Activated CD8-positive, alpha-beta memory T cell treated with anti-CD3 and anti-CD28 coated beads for 1 hour (primary cell): Measurements from ENCODE around the gene TRMT5.

Experiments
- DNase-seq, 2 donors: peaks; one replicate each; pipeline ENCODE4 v3.0.0-alpha.2; 2020; ENCODE audit warnings: low read depth in 1 of 2; ENCODE audit errors: extremely low read depth in 1 of 2

Gene TRMT5

GRCh38 chr14:60968099-60968498 lies 12.8 kb downstream of the TRMT5 start:
- DNase-seq, result no peak

- no peak for DNase-seq
Observed at GRCh38 chr14:60965402-60965801, 15.5 kb downstream of the TRMT5 start.

GRCh38 chr14:60964904-60965303 lies 16.0 kb downstream of the TRMT5 start:
- DNase-seq, result no peak

GRCh38 chr14:60963761-60964160 lies 17.1 kb downstream of the TRMT5 start:
- no peak for DNase-seq

- DNase-seq, result no peak
Observed at GRCh38 chr14:60958146-60958545, 22.7 kb downstream of the TRMT5 start.

GRCh38 chr14:60956632-60957031 lies 24.2 kb downstream of the TRMT5 start:
- DNase-seq, result no peak

GRCh38 chr14:60956202-60956601 lies 24.7 kb downstream of the TRMT5 start:
- no peak for DNase-seq

GRCh38 chr14:60951776-60952435 lies 29.0 kb downstream of the TRMT5 start:
- DNase-seq, result no peak

GRCh38 chr14:60946773-60947172 lies 34.1 kb downstream of the TRMT5 start:
- DNase-seq, result no peak

GRCh38 chr14:60945984-60946383 lies 34.9 kb downstream of the TRMT5 start:
- DNase-seq, result no peak

- no peak for DNase-seq
Observed at GRCh38 chr14:60944204-60944603, 36.7 kb downstream of the TRMT5 start.

- no peak for DNase-seq
Observed at GRCh38 chr14:60943637-60944032, 37.2 kb downstream of the TRMT5 start.

GRCh38 chr14:60935319-60935718 lies 45.6 kb downstream of the TRMT5 start:
- no peak for DNase-seq

GRCh38 chr14:60933920-60934655 lies 46.8 kb downstream of the TRMT5 start:
- DNase-seq, result no peak

- no peak for DNase-seq
Observed at GRCh38 chr14:60931218-60931617, 49.7 kb downstream of the TRMT5 start.

GRCh38 chr14:60926002-60926401 lies 54.9 kb downstream of the TRMT5 start:
- DNase-seq, result no peak

GRCh38 chr14:60925286-60925685 lies 55.6 kb downstream of the TRMT5 start:
- no peak for DNase-seq

- DNase-seq, result no peak
Observed at GRCh38 chr14:60922050-60922449, 58.8 kb downstream of the TRMT5 start.
